Epithelial cell of esophagus (primary cell): ENCODE results near the gene AGXT.

Experiments used
- DNase-seq: peaks from one replicate; pipeline ENCODE4 v3.0.0; 2010; ENCODE audit warnings: low read depth
- H3K4me3 ChIP-seq: 2 replicates; pipeline ENCODE4 v1.5.1; 2011; ENCODE audit warnings: mild to moderate bottlenecking, low read length, control low read depth
- TF ChIP-seq, protein P1 (sequence below): IDR thresholded peaks from 2 replicates; pipeline ENCODE4 v1.5.1; 2011; ENCODE audit warnings: low read depth, mild to moderate bottlenecking, low read length, control low read depth, inconsistent platforms; ENCODE audit not compliant: insufficient read depth; ENCODE audit errors: missing control alignments

Gene AGXT

DNA sequence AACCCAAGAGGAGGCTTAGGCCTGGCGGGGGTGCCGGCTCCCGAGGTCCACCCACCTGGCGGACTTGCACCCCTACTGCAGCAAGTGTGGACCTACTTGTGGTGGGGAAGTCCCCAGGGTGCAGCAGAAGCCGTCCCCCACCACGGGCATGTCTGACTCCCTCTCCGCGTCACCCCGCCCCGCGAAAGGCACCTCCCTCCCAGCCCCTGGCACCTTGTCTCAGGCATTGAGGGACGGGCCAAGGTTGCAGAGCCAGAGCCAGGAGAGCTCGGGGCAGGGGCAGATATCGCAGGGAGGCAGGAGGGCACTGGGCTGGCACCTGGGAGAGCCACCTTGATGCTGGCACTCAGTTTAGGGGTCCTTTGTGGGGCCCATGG, 56.6 kb downstream of the AGXT start:
- TF ChIP-seq, protein P1, sequence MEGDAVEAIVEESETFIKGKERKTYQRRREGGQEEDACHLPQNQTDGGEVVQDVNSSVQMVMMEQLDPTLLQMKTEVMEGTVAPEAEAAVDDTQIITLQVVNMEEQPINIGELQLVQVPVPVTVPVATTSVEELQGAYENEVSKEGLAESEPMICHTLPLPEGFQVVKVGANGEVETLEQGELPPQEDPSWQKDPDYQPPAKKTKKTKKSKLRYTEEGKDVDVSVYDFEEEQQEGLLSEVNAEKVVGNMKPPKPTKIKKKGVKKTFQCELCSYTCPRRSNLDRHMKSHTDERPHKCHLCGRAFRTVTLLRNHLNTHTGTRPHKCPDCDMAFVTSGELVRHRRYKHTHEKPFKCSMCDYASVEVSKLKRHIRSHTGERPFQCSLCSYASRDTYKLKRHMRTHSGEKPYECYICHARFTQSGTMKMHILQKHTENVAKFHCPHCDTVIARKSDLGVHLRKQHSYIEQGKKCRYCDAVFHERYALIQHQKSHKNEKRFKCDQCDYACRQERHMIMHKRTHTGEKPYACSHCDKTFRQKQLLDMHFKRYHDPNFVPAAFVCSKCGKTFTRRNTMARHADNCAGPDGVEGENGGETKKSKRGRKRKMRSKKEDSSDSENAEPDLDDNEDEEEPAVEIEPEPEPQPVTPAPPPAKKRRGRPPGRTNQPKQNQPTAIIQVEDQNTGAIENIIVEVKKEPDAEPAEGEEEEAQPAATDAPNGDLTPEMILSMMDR, result no peak
- no peak for DNase-seq

DNA sequence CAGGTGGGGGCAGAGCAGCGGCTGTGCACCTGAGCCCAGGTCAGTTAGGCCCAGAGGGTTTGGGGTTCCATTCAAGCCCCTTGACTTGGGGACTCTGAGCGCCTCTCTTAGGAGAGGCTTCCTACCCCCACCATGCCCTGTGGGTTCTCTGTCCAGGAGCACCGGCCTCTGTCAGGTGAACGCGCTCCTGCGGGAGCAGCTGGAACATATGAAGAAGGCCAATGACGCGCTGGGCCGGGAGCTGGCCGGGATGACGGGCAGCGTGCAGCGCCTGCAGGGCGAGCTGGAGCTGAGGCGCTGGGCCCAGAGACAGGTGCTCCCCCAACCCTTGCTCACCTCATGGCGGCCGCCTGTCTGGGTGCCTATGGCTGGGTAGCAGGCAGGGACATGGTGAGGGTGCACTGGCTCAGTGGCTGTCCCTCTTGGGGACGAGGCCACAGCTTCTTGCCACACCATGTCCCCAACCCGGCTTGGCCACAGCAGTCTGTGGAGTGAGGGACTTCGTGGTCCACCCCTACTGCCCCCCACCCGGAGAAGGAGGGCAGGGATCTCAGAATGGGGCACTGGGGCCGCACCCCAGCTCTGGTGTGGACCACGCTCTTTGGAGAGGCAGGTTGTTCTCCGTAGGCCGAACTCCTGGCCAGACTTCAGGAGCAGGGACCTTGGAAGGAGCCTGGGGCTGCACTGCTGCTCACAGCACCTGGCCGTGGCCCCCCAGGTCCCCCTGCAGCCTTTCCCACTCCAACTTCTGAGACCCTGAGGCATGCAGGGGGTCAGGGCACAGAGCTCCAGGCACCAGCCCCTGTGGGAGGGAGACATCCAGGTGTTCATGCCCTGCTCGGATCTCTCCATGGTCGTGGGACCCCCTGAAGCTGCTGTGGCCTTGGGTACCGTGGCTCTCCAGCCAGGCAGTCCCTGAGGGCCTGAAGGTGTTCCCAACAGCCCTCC, 57.2 kb downstream of the AGXT start:
- no peak overlapping the region for H3K4me3 ChIP-seq
- DNase-seq, result no peak
- TF ChIP-seq, protein P1, result no peak

More for the DNA sequence above, 56.6 kb downstream of the AGXT start:
- H3K4me3 ChIP-seq, result no peak overlapping the region

DNA sequence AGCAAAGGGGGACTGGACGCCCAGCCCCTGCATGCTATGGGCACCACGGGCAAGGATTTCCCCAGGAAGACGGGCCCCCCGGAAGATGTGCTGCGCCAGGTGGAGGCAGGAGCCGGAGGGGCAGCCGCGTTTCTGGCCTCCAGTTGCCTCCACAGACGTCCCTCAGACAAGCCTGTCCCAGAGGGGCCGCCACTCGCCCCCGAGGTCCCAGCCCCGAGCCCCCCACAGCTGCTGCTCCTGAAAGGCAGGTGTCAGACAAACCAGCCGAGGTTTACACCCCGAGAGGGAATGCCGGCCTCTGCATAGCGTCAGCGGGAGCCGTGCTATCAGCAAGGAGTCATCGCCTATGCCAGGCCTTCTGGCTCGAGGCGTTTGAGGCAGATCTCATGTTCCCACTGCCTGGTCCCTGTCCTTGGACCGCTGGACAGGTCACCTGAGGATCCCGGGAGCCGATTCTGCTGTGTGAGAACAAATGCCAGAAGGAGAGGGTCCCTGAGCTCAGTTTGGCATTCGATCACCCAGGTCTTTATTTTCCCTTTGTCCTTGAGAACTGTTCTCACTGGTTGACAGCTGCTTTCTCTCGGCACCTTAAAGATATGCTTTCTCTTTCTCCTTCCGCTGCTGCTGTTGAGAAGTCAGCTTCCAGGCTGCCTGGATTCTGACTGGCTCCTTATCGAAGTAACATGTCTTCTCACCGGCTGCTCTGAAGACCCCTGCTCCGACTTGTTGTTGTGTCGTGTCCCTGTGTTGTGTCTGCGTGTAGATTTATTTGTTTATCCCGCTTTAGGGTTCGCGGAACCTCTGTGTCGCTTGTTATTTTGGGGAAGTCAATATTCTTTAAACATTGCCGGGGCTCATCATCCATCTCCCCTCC, 58.1 kb downstream of the AGXT start:
- no peak for DNase-seq
- H3K4me3 ChIP-seq, result no peak overlapping the region
- TF ChIP-seq, protein P1, result no peak

DNA sequence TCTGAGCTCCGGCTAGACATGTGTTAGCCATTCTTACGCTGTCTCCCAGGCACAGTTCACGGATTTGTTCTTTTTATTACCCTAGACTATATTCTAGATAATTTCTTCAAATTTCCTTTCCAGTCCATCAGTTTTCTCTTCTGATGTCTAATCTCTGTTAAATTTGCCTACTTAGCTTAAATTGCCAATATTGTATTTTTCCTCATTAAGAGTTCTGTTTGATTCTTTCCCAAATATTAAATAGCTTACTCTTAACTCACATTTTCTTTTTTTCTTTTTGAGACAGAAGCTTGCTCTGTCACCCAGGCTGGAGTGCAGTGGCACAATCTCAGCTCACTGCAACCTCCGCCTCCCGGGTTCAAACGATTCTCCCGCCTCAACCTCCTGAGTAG, 58.8 kb downstream of the AGXT start:
- H3K4me3 ChIP-seq, result no peak overlapping the region
- DNase-seq, result no peak
- TF ChIP-seq, protein P1, result no peak

DNA sequence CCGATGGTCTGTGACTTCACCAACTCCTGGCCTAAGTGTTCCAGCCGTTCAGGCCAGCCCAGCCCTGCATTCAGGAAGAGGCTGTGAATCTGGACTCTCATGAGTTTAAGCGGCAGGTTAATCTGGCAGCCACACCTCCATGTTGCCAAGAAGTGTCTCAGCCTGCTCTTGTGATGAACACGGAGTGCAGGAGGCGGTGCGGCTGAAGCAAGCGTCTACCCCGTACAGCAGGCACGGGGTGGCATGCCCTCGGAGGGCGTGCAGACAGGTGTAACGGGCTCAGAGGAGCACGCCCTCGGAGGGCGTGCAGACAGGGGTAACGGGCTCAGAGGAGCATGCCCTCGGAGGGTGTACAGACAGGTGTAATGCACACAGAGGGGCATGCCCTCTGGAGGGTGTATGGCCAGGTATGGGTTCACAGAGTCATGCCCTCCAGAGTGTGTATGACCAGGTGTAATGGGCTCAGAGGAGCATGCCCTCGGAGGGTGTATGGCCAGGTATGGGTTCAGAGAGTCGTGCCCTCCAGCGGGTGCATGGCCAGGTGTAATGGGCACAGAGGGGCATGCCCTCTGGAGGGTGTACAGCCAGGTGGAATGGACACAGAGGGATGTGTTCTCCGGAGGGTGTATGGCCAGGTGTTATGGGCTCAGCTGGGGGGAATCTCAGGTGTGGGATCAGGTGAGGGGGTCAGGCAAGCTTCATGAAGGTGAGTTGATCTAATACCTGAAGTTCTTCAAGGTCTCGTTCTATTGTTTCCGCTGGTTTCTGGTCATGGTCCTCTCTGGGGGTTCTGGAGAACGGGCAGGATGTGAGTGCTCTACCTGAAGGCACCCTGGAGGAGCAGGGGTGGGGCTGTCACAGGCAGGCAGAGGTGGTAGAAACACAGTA, 60.1 kb downstream of the AGXT start:
- TF ChIP-seq, protein P1, result no peak
- no peak overlapping the region for H3K4me3 ChIP-seq
- DNase-seq, result no peak

DNA sequence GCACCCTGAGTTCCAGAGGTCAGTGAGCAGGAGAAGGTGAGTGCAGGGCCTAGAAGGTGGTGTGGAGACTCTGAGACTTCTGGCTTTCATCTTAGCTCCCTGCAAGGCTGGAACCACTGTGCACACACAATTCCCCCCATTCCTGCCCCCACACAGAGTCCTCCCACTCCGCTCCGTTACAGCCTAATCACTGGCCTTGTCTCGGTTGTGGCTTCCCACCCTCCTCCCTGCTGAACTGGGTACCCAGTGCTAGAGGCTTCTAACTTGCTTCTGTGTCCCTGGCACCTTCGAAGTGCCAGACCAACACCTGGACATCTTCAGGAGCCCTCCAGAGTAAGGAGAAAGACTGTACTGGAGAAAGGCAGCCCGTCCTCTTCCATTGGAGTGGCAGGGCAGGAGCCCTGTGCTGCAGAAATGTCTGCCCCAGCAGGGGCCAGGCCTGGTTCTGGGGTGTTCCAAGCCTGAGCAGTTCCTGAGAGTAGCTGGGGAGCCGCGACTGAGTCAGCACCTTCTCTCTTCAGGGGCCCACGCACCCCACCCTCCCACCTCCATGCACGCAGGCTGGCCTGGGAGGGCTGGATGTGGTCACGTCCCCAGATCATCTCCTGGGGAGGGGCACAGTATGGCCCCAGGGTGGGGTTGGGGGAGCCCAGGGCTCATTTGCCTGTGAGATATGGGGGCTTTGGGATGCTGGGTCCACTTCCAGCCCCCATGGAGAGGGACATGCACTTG, 60.9 kb downstream of the AGXT start:
- no peak overlapping the region for H3K4me3 ChIP-seq
- DNase-seq, result no peak
- TF ChIP-seq, protein P1, result no peak
